BLaER1 (cell line): Measurements from ENCODE around the gene PRRG2.
"Not testable (repeated sequence)": the region's sequence is repeated elsewhere in the genome, so short reads cannot be mapped to it uniquely, and the experiment has no call there.

Experiments used
- H3K27ac ChIP-seq: shearing (Covaris generic); formaldehyde crosslinking; 2 replicates; pipeline ENCODE4 v1.8.1; 2022
- H3K27me3 ChIP-seq: shearing (Covaris generic); formaldehyde crosslinking; 2 replicates; pipeline ENCODE4 v1.8.1; 2022
- H3K36me3 ChIP-seq: shearing (Covaris generic); formaldehyde crosslinking; 2 replicates; pipeline ENCODE4 v1.8.1; 2022
- H3K4me1 ChIP-seq: shearing (Covaris generic); formaldehyde crosslinking; 2 replicates; pipeline ENCODE4 v1.8.1; 2022
- H3K4me2 ChIP-seq: shearing (Covaris generic); formaldehyde crosslinking; 2 replicates; pipeline ENCODE4 v1.8.1; 2022
- H3K4me3 ChIP-seq: shearing (Covaris generic); formaldehyde crosslinking; 2 replicates; pipeline ENCODE4 v1.8.1; 2022
- H3K9ac ChIP-seq: shearing (Covaris generic); formaldehyde crosslinking; 2 replicates; pipeline ENCODE4 v1.8.1; 2022
- H3K9me3 ChIP-seq: shearing (Covaris generic); formaldehyde crosslinking; 2 replicates; pipeline ENCODE4 v1.8.1; 2022
- H4K20me1 ChIP-seq: shearing (Covaris generic); formaldehyde crosslinking; 2 replicates; pipeline ENCODE4 v1.8.1; 2022
- Cebpa-rat ChIP-seq: shearing (Covaris generic); IDR thresholded peaks from 2 replicates; pipeline ENCODE4 v1.8.1; 2022

PRRG2 gene

GRCh38 chr19:49616945-49617344, 35.8 kb downstream of the PRRG2 start:
- Histone ChIP-seq H3K9me3 (peaks cover 13% of the 10 kb centered on the region; the same call in 1 of the 2 replicates), H3K9ac (no peak overlapping the region), H3K4me3 (no peak overlapping the region), H3K4me1 (no peaks in the 10 kb centered on the region), H3K4me2 (no peak overlapping the region), H3K27ac (no peak overlapping the region), H3K27me3 (no peaks in the 10 kb centered on the region), H3K36me3 (peaks cover 97% of the 10 kb centered on the region), H4K20me1 (peaks cover 67% of the 10 kb centered on the region)
- TF ChIP-seq Cebpa-rat, result no peak

- H3K4me3 ChIP-seq, H3K9ac ChIP-seq, H3K27ac ChIP-seq, H3K4me1 ChIP-seq, H3K4me2 ChIP-seq, H3K27me3 ChIP-seq: not testable (repeated sequence)
- H3K36me3 ChIP-seq, result peaks cover 94% of the 10 kb centered on the region
- H4K20me1 ChIP-seq, result peaks cover 58% of the 10 kb centered on the region
- H3K9me3 ChIP-seq, result peaks cover 13% of the 10 kb centered on the region; the same call in 1 of the 2 replicates
These were observed 36.7 kb downstream of the PRRG2 start for GRCh38 chr19:49617860-49618259.

GRCh38 chr19:49624967-49625910, 44.1 kb downstream of the PRRG2 start:
- Histone ChIP-seq H3K27ac (no peak overlapping the region), H3K4me3 (no peak overlapping the region), H3K9me3 (no peaks in the 10 kb centered on the region), H4K20me1 (peaks cover 14% of the 10 kb centered on the region), H3K27me3 (no peaks in the 10 kb centered on the region), H3K4me2 (no peak overlapping the region), H3K9ac (no peak overlapping the region), H3K36me3 (peaks cover 81% of the 10 kb centered on the region), H3K4me1 (no peaks in the 10 kb centered on the region)
- no peak for TF ChIP-seq Cebpa-rat

GRCh38 chr19:49626226-49626625, 45.1 kb downstream of the PRRG2 start:
- TF ChIP-seq Cebpa-rat, result no peak
- H3K27me3 ChIP-seq, result no peaks in the 10 kb centered on the region
- H3K27ac ChIP-seq, result no peak overlapping the region
- H3K4me3 ChIP-seq, result no peak overlapping the region
- H3K4me1 ChIP-seq, result no peaks in the 10 kb centered on the region
- H3K9me3 ChIP-seq, result no peaks in the 10 kb centered on the region
- peaks cover 76% of the 10 kb centered on the region for H3K36me3 ChIP-seq
- H3K9ac ChIP-seq, result no peak overlapping the region
- no peak overlapping the region for H3K4me2 ChIP-seq
- peaks cover 13% of the 10 kb centered on the region for H4K20me1 ChIP-seq

GRCh38 chr19:49629659-49630058, 48.5 kb downstream of the PRRG2 start:
- Histone ChIP-seq H3K27ac (no peak overlapping the region), H3K9ac (no peak overlapping the region), H3K4me2 (no peak overlapping the region), H3K4me1 (no peaks in the 10 kb centered on the region), H3K9me3 (no peaks in the 10 kb centered on the region), H3K36me3 (peaks cover 53% of the 10 kb centered on the region), H3K27me3 (no peaks in the 10 kb centered on the region), H4K20me1 (peaks cover 5% of the 10 kb centered on the region; the same call in 1 of the 2 replicates), H3K4me3 (no peak overlapping the region)
- no peak for TF ChIP-seq Cebpa-rat

GRCh38 chr19:49631014-49631588, 50.0 kb downstream of the PRRG2 start:
- Histone ChIP-seq H3K27ac (no peak overlapping the region), H3K9ac (no peak overlapping the region), H3K4me1 (peaks cover 14% of the 10 kb centered on the region), H3K9me3 (no peaks in the 10 kb centered on the region), H4K20me1 (no peaks in the 10 kb centered on the region), H3K4me3 (no peak overlapping the region), H3K4me2 (no peak overlapping the region), H3K36me3 (peaks cover 44% of the 10 kb centered on the region), H3K27me3 (no peaks in the 10 kb centered on the region)
- no peak for TF ChIP-seq Cebpa-rat

GRCh38 chr19:49631610-49632192, 50.6 kb downstream of the PRRG2 start:
- H4K20me1 ChIP-seq, result no peaks in the 10 kb centered on the region
- peaks cover 20% of the 10 kb centered on the region for H3K4me1 ChIP-seq
- H3K9ac ChIP-seq, result no peak overlapping the region
- no peaks in the 10 kb centered on the region for H3K27me3 ChIP-seq
- H3K4me2 ChIP-seq, result no peak overlapping the region
- no peak overlapping the region for H3K27ac ChIP-seq
- no peak for TF ChIP-seq Cebpa-rat
- peaks cover 38% of the 10 kb centered on the region for H3K36me3 ChIP-seq
- no peaks in the 10 kb centered on the region for H3K9me3 ChIP-seq
- no peak overlapping the region for H3K4me3 ChIP-seq

GRCh38 chr19:49632576-49632975, 51.5 kb downstream of the PRRG2 start:
- no peak overlapping the region for H3K27ac ChIP-seq
- no peak overlapping the region for H3K4me2 ChIP-seq
- H3K36me3 ChIP-seq, result peaks cover 29% of the 10 kb centered on the region
- no peaks in the 10 kb centered on the region for H4K20me1 ChIP-seq
- no peak overlapping the region for H3K4me3 ChIP-seq
- no peaks in the 10 kb centered on the region for H3K27me3 ChIP-seq
- H3K9ac ChIP-seq, result no peak overlapping the region
- no peak for TF ChIP-seq Cebpa-rat
- H3K9me3 ChIP-seq, result no peaks in the 10 kb centered on the region
- H3K4me1 ChIP-seq, result peaks cover 25% of the 10 kb centered on the region

GRCh38 chr19:49633273-49633672, 52.2 kb downstream of the PRRG2 start:
- H3K9me3 ChIP-seq, H3K9ac ChIP-seq: not testable (repeated sequence)

More at GRCh38 chr19:49633273-49633672, 52.2 kb downstream of the PRRG2 start:
- H4K20me1 ChIP-seq, H3K4me3 ChIP-seq, H3K27me3 ChIP-seq, H3K27ac ChIP-seq, H3K4me2 ChIP-seq: not testable (repeated sequence)
- Histone ChIP-seq H3K36me3 (peaks cover 22% of the 10 kb centered on the region), H3K4me1 (peaks cover 32% of the 10 kb centered on the region)
